Hepatocyte (in vitro differentiated cells): ENCODE results near the gene SH3BP4.

ENCODE experiments used
- EZH2 ChIP-seq: fragments of 200-600 bp; sonication (generic); IDR thresholded peaks from 2 replicates; pipeline ENCODE4 v1.6.1; 2016; ENCODE audit warnings: antibody characterized with exemption, mild to moderate bottlenecking, borderline replicate concordance
- EZH2phosphoT487 ChIP-seq: fragments of 200-600 bp; sonication (generic); IDR thresholded peaks from one replicate; pipeline ENCODE4 v1.6.1; 2018; ENCODE audit warnings: antibody characterized with exemption, mild to moderate bottlenecking, low read depth, moderate library complexity; ENCODE audit not compliant: unreplicated experiment, severe bottlenecking
- TF ChIP-seq, protein P1 (sequence below): fragments of 200-600 bp; sonication (generic); IDR thresholded peaks from 2 replicates; pipeline ENCODE4 v1.5.1; 2016; ENCODE audit warnings: antibody characterized with exemption, mild to moderate bottlenecking; ENCODE audit not compliant: poor library complexity

DNA sequence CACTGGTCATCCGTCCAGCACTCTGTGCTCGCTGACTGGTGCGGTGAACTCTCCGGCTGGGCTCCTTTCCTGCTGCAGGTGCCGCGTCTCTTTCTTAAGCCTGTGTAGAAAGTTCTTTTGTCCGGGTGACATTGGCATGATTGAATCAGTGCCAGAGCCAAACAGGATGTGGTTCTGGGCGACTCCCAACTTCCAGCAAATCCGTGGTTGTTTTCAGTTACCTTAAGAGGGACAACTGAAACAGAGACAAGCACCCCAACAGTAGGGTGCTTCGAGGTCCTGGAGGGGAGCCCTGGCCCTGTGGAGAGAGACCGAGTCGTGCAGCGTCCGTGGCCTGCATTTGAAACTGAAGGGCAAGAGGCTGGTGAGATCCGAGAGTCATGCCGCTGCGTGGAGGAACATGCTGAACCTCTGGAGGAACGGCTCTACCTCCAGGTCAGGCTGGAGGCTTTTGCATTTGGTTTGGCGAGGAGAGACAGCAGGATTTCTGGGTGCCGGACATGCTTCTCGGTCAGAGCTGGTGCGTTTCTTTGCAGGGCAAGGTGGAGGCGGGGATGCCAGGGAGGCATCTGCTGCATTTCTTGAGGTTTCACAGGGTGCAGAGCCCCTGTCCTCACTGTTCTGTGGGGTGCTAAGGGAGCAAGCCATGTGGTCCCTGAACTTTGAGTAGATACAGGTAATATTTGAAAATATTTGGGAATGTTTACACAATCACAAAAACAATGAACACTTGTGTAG lies 26.8 kb downstream of the SH3BP4 start:
- TF ChIP-seq, protein P1, sequence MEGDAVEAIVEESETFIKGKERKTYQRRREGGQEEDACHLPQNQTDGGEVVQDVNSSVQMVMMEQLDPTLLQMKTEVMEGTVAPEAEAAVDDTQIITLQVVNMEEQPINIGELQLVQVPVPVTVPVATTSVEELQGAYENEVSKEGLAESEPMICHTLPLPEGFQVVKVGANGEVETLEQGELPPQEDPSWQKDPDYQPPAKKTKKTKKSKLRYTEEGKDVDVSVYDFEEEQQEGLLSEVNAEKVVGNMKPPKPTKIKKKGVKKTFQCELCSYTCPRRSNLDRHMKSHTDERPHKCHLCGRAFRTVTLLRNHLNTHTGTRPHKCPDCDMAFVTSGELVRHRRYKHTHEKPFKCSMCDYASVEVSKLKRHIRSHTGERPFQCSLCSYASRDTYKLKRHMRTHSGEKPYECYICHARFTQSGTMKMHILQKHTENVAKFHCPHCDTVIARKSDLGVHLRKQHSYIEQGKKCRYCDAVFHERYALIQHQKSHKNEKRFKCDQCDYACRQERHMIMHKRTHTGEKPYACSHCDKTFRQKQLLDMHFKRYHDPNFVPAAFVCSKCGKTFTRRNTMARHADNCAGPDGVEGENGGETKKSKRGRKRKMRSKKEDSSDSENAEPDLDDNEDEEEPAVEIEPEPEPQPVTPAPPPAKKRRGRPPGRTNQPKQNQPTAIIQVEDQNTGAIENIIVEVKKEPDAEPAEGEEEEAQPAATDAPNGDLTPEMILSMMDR, result no peak
- TF ChIP-seq EZH2, result no peak
- TF ChIP-seq EZH2phosphoT487, result no peak
